ENCODE results near the gene SKI.
"Not testable (repeated sequence)": the region's sequence is repeated elsewhere in the genome, so short reads cannot be mapped to it uniquely, and the experiment has no call there.

SKI gene

DNA sequence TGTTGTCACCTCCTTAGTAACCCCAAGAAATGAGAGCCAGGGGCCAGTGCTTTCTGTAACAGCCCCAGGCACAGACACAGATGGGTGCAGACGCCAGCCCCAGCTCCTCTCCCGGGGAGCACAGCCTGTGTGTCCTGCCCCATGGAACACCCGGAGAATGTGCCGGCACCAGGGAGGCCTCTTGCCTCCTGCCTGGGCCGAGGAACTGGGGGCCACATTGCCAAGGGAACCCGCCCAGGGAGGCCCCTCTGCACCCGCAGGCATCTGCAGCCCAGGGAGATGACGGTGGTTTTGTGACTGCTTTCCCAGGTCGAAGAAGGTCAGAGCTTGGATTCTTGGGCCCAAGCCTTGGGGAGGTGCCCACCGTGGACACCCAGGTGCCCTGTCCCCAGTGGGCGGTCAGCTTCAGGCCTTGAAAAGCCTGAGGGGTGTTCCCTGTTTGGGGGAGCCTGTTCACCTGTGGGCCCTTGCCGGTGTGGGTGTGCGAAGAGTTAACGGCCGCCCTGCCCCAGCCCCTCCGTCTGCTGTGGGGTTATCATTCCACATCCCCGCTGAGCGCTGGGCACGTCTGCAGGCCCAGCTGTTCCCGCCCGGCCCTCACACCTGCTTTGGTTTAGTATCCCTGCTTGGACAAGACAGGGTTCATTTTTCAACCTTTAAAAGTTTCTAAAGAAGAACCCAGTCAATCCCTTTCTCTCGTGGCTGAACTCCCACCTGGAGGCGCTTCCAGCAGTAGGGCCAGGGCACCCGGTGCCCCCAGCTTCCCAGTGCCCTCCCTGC, 100.7 kb downstream of the SKI start:
- DNase-seq = no peak

DNA sequence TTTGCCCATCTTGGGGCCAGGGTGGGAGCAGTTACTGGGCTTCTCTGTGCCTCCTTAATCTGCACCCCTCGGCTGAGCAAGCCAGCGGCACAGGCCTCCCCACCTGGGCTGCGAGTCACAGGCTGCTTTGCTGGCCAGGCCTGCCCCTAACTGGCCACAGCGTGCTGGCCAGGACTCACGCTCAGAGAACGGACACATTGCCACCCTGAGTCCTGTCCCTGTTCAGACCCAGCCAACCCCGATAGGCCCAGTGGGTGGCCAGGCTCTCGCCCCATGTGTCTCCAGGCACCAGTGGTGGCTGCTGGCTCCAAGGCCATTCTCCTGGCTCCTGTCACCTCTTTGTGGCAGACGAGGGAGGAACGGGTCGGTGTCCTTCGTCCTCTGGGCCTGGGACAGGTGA, 101.9 kb downstream of the SKI start:
- no peak for DNase-seq

GRCh38 chr1:2330519-2331199, 102.5 kb downstream of the SKI start:
- no peak for DNase-seq

- no peak for DNase-seq
These were observed 103.1 kb downstream of the SKI start for GRCh38 chr1:2331200-2331544.

DNA sequence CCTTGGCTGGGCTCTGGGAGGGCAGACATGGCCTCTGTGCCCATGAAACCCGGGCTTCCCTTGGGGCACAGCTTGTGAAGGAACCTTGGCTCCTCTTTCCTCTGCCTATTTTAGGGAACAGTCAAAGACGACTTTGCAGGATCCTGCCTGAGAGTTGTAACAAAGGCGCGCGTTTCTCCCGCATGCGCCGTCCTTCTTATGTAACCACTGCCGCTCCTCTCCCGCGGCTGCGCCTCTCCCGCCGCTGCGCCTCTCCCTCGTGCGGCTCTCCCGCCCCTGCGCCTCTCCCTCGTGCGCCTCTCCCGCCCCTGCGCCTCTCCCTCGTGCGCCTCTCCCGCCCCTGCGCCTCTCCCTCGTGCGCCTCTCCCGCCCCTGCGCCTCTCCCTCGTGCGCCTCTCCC, 103.5 kb downstream of the SKI start:
- DNase-seq = not testable (repeated sequence)

DNA sequence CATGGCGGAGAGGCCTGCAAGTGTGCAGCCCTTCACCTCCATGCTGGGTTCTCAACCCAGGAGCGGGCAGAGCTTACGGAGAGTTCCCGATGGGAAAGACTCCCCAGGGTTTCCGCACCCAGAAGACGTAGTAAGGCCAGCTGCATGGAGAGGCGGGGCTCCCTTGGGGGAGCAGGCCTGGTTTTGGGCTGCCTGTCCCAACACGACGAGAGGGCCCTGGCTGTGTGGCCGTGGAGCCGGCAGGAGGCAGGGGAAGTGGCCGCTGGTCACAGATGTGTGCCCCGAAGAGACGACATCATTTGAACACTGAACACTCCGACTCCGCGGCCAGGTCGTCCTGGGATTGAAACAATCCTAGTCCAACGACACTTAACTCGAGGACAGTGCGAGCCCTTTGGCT, 106.2 kb downstream of the SKI start:
- no peak for DNase-seq

DNA sequence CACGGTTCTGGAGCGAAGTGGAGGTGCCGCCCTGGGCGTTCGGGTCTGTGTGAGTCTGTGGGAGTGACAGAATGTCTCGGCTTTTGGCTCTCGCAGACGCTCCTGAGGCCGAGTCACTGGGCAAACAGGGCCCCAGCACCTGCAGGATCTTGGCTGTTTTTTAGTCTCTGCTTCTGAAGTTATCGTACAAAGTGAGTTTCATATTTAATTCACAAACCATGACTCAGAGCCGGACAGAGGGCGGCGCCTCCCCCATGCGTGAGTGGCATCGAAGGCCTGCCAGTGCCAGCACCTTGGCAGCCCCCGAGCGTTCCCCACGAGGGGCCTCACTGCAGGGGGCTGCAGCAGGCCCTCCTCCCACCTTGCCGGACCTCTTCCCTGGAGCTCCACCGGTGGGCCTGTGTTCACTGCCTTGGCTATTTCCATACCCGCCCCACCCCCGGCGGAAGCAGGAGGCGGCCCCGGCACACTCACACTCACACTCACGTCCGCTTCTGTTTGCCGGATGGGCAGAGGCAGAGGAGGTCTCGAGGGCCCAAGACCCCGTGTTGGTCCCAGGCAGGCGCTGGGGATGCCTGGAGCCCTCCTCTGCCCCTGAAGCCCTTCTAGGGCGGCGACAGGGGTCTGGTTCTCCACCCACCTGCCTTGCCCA, 106.9 kb downstream of the SKI start:
- DNase-seq = no peak

- DNase-seq = no peak
These were observed 107.8 kb downstream of the SKI start for GRCh38 chr1:2335721-2336455.

GRCh38 chr1:2336499-2336898, 108.4 kb downstream of the SKI start:
- DNase-seq = no peak

GRCh38 chr1:2337081-2337480, 109.0 kb downstream of the SKI start:
- no peak for DNase-seq

DNA sequence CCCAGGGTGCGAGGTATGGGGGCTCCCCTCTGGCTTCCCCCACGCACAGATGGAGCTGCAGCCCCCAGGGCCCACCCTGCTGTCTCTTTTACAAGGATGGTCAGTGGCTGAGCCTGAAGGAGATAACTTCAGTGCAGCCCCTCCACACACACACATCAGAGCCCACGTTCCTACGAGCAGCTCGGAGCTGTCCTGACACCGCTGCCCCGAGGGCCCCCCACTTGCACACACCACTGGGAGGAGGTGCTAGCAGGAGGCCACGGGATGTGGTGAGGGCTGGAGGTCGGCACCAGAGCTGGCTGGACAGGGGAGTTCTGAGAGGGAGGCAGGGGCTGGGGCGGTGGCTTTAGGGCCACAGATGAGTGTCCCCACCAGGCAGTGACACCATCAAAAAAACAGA, 109.4 kb downstream of the SKI start:
- no peak for DNase-seq

GRCh38 chr1:2339206-2340085, 111.3 kb downstream of the SKI start:
- no peak for DNase-seq

DNA sequence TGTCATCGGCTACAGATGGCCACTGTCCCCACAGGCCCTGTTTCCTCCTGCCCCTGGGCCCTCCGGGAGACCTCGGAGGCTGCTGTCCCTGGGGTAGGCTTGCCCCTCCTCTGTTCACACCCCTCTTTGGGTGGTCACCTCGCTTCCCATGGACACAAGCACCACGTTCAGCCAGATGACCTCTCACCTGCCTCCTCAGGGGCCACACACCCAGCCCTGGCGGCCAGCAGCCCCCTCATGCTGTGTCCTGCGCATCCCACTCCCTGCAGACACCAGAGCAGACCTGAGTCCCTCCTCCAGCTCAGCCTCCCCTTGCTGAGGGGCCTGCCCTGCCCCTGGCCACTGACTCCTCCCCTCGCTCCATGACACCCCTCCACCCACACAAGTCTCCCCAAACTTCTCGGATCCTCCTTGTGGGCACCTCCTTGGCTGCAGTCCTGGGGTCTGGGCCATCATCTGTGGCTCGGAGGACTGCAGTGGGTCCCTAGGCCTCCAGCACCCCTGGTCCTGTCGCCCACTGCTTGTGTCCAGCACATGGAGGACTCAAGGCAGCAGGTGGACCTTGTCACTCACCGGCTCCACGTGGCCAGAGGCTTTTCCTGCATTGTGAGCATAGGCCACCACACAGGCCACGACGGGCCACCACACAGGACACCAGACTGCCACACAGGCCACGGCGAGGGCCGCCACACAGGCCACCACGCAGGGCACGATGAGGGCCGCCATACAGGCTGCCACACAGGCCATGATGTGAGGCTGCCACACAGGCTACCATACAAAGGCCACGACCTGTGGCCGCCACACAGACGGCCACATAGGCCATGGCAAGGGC, 112.2 kb downstream of the SKI start:
- no peak for DNase-seq

- no peak for DNase-seq
These were observed 112.8 kb downstream of the SKI start for GRCh38 chr1:2340918-2341254.

DNA sequence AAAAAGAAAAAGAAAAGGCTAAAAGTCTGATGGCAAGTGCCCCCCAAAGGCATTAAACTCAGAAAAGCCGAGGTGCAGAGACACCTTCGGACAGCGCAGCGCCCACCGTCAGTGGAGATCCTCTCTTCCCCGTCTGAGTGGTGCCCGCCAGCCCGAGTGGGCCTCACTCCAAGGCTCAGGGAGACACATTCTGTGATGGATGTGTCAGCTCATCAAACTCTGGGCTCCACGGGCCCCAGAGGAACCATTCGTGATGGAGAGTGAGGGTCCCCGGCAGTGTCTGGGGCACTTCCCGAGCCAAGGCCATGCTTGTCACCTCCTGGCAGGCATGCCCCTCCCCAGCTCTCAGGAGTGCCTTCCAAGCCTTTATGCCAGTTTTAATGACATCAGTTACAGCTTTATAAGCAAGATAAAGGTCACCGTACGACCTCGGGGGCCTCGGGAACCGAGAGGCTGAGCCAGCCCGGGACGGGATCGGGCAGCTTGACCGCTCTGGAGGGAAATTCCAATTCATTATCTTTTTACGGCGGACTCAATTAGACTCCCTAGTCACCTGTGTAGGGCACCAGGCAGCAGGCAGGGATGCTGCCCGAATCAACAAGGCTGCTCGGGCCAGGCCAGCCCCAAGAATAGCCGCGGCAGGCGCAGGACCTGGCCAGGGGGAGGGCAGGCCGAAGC, 113.7 kb downstream of the SKI start:
- no peak for DNase-seq

DNA sequence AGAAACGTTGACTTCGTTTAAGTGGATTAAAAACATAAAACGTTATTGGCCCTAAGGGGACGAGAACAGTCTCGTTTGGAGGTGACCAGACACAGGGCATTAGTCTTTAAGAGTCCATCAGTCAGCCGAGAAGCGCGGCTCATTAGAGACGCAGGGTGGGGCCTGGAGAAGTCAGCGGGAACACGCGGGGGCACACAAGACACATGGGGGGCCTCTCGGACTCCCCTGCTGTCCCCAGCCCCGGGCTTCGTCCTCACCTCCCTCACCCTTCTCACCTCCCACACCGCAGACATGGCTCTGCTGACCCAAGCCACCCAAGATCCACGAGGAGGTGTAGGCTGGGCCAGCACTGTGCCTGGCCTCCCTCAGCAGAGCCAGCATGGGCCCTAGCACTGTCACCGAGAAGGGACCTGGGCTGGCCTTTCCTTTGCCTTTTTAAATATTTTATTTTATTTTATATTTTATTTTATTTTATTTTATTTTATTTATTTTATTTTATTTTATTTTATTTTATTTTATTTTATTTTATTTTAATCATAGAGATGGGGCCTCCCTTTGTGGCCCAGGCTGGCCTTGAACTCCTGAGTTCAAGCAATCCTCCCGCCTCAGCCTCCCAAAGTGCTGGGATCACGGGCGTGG, 114.4 kb downstream of the SKI start:
- DNase-seq = no peak

- no peak for DNase-seq
These were observed 115.2 kb downstream of the SKI start for GRCh38 chr1:2343023-2343935.

- no peak for DNase-seq
These were observed 116.1 kb downstream of the SKI start for GRCh38 chr1:2344121-2344681.

GRCh38 chr1:2344744-2345296, 116.7 kb downstream of the SKI start:
- no peak for DNase-seq

Data from MV-4-11 (cell line).